WERI-Rb-1 (cell line): Measurements from ENCODE around the gene CCDC180.
A peak's percentile ranks its signal among the peaks of the same experiment; 100 is the strongest.
"Not testable (repeated sequence)": the region's sequence is repeated elsewhere in the genome, so short reads cannot be mapped to it uniquely, and the experiment has no call there.

Experiments used
- DNase-seq: peaks from one replicate; pipeline ENCODE4 v3.0.0-alpha.2; 2020
- H3K27ac ChIP-seq: fragments of 250-450 bp; sonication (Bioruptor Pico); 2 replicates; pipeline ENCODE4 v1.5.1; 2020; ENCODE audit warnings: mild to moderate bottlenecking, moderate library complexity
- H3K27me3 ChIP-seq: fragments of 250-450 bp; sonication (Bioruptor Pico); 2 replicates; pipeline ENCODE4 v1.5.1; 2021; ENCODE audit warnings: mild to moderate bottlenecking, low read depth, moderate library complexity; ENCODE audit not compliant: insufficient read depth, severe bottlenecking
- H3K36me3 ChIP-seq: fragments of 250-450 bp; sonication (Bioruptor Pico); 2 replicates; pipeline ENCODE4 v1.5.1; 2020; ENCODE audit warnings: mild to moderate bottlenecking, moderate library complexity
- H3K4me3 ChIP-seq: 2 replicates; pipeline ENCODE4 v1.5.1; 2011; ENCODE audit warnings: low read depth, mild to moderate bottlenecking, control low read depth, low read length
- H3K9me3 ChIP-seq: fragments of 250-450 bp; sonication (Bioruptor Pico); 2 replicates; pipeline ENCODE4 v1.5.1; 2021; ENCODE audit warnings: mild to moderate bottlenecking, moderate library complexity; ENCODE audit not compliant: severe bottlenecking
- TF ChIP-seq, protein P1 (sequence below): IDR thresholded peaks from 2 replicates; pipeline ENCODE4 v1.5.1; 2011; ENCODE audit warnings: low read depth, mild to moderate bottlenecking, control low read depth, inconsistent platforms, low read length

The CCDC180 gene

DNA sequence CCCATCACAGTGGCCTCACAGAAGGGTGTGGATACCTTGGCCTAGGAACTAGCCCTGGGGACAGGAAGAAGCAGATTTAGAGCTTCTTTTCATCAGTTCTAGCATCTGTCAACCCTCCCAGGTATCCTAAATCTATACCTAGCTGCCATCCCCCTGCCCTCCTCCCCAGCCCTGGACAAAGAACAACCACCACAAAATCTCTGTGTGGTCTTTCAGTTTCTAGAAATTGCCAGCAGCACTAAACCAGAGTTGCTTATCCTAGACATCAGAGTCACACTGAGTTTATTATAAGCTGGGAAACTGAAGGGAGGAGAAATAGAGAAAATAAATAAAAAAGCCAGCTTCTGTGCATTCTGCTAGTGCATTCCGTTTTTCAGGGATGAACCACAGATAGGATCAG is 14.6 kb downstream of the CCDC180 start:
- no peak overlapping the region for H3K4me3 ChIP-seq
- peaks cover 39% of the 10 kb centered on the region for H3K36me3 ChIP-seq
- no peak overlapping the region for H3K27ac ChIP-seq
- no peaks in the 10 kb centered on the region for H3K27me3 ChIP-seq
- no peaks in the 10 kb centered on the region for H3K9me3 ChIP-seq
- no peak for DNase-seq
- TF ChIP-seq, protein P1, sequence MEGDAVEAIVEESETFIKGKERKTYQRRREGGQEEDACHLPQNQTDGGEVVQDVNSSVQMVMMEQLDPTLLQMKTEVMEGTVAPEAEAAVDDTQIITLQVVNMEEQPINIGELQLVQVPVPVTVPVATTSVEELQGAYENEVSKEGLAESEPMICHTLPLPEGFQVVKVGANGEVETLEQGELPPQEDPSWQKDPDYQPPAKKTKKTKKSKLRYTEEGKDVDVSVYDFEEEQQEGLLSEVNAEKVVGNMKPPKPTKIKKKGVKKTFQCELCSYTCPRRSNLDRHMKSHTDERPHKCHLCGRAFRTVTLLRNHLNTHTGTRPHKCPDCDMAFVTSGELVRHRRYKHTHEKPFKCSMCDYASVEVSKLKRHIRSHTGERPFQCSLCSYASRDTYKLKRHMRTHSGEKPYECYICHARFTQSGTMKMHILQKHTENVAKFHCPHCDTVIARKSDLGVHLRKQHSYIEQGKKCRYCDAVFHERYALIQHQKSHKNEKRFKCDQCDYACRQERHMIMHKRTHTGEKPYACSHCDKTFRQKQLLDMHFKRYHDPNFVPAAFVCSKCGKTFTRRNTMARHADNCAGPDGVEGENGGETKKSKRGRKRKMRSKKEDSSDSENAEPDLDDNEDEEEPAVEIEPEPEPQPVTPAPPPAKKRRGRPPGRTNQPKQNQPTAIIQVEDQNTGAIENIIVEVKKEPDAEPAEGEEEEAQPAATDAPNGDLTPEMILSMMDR: no peak

DNA sequence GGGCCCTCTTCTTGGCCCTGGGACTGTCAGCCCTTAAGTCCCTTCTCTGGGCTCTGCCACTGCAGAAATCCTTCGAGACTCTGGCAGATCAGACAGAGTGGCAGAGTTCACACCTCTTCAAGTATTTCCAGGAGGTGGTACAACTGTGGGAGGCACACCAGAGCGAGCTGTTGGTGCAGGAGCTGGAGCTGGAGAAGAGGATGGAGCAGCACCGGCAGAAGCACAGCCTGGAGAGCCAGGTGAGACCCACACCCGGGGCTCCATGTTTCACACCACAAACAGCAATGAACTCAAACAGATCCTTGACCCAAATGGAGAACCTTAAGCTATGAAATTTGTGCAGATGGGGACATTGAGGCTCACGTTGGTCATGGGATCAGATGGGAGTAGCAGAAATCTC is 17.5 kb downstream of the CCDC180 start:
- Histone ChIP-seq H3K27me3 (no peaks in the 10 kb centered on the region), H3K4me3 (no peak overlapping the region), H3K9me3 (no peaks in the 10 kb centered on the region), H3K36me3 (peaks cover 54% of the 10 kb centered on the region), H3K27ac (no peak overlapping the region)
- TF ChIP-seq, protein P1: no peak
- DNase-seq: no peak

DNA sequence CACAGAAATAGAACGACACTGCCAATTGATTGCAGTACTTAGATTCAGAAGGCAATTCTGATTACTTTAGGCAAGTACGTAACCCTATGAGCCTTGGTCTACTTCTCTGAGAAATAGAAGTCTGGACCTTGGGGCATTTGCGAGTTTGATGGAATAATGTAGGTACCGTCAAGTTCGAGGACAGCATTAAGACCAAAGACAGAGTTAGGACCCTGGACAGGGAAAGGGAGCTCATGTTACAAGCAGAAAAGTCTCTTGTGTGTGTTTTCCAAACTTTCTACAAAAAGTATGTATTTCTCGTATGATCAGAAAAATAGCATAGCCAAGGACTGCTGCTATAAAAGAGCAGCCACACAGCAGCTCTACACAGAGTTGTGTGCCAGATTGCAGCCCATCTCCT is 20.1 kb downstream of the CCDC180 start:
- DNase-seq: no peak
- Histone ChIP-seq H3K27me3 (no peaks in the 10 kb centered on the region), H3K27ac (no peak overlapping the region), H3K36me3 (peaks cover 46% of the 10 kb centered on the region), H3K9me3 (peaks cover 2% of the 10 kb centered on the region), H3K4me3 (no peak overlapping the region)
- TF ChIP-seq, protein P1: no peak

DNA sequence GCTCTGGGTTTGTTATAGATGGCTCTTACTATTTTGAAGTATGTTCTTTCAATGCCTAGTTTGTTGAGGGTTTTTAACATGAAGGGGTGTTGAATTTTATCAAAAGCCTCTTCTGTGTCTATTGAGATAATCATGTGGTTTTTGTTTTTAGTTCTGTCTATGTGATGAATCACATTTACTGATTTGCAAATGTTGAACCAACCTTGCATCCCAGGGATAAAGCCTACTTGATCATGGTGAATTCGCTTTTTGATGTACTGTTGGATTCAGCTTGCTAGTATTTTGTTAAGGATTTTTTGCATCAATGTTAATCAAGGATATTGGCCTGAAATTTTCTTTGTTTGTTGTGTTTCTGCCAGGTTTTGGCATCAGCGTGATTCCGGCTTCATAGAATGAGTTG is 25.5 kb downstream of the CCDC180 start:
- Histone ChIP-seq H3K4me3 (no peak overlapping the region), H3K27me3 (no peaks in the 10 kb centered on the region), H3K36me3 (peaks cover 21% of the 10 kb centered on the region), H3K27ac (no peak overlapping the region), H3K9me3 (peaks cover 16% of the 10 kb centered on the region)
- TF ChIP-seq, protein P1: no peak
- no peak for DNase-seq

DNA sequence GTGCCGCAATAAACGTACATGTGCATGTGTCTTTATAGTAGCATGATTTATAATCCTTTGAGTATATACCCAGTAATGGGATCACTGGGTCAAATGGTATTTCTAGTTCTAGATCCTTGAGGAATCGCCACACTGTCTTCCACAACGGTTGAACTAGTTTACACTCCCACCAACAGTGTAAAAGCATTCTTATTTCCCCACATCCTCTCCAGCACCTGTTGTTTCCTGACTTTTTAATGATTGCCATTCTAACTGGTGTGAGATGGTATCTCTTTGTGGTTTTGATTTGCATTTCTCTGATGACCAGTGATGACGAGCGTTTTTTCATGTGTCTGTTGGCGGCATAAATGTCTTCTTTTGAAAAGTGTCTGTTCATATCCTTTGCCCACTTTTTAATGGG is 28.2 kb downstream of the CCDC180 start:
- not testable (repeated sequence) for DNase-seq, H3K27me3 ChIP-seq, H3K4me3 ChIP-seq, H3K27ac ChIP-seq, H3K36me3 ChIP-seq
- H3K9me3 ChIP-seq: peaks cover 16% of the 10 kb centered on the region

DNA sequence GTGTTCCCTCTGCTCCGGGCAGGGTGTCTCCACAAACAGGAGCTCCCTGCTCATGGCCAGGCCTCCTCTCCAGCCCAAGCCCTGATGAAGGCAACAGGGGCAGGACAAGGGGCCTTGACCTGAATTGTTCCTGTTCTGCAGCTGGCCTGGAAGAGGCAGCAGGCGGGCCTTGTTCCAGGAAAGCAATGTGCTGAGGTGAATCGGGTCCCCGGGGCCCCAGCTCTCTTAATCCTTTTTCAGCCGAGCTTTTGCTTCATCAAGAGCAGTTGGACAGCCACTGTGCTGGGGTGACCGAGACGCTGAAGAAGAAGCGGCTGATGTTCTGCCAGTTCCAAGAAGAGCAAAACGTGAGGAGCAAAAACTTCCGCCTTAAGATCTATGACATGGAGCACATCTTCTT is 41.4 kb downstream of the CCDC180 start:
- H3K27me3 ChIP-seq: no peaks in the 10 kb centered on the region
- TF ChIP-seq, protein P1: no peak
- H3K9me3 ChIP-seq: no peaks in the 10 kb centered on the region
- peaks cover 8% of the 10 kb centered on the region for H3K36me3 ChIP-seq
- no peak overlapping the region for H3K4me3 ChIP-seq
- no peak overlapping the region for H3K27ac ChIP-seq
- DNase-seq: peak; percentile 32
